Liver (tissue), 2 donors: ENCODE measurements around the gene NCAM2.

ENCODE experiments used
- HNF4A ChIP-seq, 2 donors: conservative IDR thresholded peaks; 2 replicates each; pipeline ENCODE4 v1.6.1; 2016; ENCODE audit warnings: antibody characterized with exemption in 2 of 2, mild to moderate bottlenecking in 2 of 2
- TF ChIP-seq, protein P1 (sequence below): IDR thresholded peaks from 2 replicates; pipeline ENCODE4 v1.6.1; 2016; ENCODE audit warnings: antibody characterized with exemption, mild to moderate bottlenecking
- donor health status: healthy.

DNA sequence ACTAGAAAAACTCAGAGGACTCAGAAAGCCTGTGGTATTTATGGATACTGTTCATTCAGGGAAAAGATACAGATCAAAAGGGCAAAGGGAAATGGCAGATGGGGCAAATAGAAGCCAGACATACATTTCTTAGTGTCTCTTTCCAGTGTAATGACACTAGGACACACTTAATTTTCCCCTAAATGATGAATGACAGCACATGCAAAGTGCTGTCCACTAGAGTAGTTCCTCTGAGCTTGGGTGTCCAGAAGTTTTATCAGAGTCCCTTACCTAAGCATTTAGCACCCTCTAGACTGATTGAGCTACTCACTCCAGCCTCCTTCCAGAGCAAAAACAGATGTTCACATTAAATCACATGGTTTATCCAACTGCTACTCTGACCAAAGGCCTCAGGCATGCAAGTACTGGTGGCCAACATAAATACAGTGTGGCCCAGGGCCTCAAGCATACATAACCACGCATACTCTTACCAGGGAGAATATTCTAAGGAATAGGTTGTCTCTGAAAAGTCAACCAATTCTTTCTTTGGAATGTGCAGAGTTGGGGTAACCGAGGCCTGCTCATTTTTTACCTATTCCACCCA lies 166.9 kb downstream of the NCAM2 start:
- no peak for TF ChIP-seq HNF4A (conservative IDR thresholded peaks at IDR 0.05)
- TF ChIP-seq, protein P1, sequence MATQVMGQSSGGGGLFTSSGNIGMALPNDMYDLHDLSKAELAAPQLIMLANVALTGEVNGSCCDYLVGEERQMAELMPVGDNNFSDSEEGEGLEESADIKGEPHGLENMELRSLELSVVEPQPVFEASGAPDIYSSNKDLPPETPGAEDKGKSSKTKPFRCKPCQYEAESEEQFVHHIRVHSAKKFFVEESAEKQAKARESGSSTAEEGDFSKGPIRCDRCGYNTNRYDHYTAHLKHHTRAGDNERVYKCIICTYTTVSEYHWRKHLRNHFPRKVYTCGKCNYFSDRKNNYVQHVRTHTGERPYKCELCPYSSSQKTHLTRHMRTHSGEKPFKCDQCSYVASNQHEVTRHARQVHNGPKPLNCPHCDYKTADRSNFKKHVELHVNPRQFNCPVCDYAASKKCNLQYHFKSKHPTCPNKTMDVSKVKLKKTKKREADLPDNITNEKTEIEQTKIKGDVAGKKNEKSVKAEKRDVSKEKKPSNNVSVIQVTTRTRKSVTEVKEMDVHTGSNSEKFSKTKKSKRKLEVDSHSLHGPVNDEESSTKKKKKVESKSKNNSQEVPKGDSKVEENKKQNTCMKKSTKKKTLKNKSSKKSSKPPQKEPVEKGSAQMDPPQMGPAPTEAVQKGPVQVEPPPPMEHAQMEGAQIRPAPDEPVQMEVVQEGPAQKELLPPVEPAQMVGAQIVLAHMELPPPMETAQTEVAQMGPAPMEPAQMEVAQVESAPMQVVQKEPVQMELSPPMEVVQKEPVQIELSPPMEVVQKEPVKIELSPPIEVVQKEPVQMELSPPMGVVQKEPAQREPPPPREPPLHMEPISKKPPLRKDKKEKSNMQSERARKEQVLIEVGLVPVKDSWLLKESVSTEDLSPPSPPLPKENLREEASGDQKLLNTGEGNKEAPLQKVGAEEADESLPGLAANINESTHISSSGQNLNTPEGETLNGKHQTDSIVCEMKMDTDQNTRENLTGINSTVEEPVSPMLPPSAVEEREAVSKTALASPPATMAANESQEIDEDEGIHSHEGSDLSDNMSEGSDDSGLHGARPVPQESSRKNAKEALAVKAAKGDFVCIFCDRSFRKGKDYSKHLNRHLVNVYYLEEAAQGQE = no peak
